ENCODE results near the gene FNDC4. TPM values are rescaled to one million over a fixed set of nuclear protein-coding genes. Genes with fewer than 3 reads are reported as not detected.

Gene FNDC4
- total RNA-seq, 2 experiments from 2014 or later = not detected

DNA sequence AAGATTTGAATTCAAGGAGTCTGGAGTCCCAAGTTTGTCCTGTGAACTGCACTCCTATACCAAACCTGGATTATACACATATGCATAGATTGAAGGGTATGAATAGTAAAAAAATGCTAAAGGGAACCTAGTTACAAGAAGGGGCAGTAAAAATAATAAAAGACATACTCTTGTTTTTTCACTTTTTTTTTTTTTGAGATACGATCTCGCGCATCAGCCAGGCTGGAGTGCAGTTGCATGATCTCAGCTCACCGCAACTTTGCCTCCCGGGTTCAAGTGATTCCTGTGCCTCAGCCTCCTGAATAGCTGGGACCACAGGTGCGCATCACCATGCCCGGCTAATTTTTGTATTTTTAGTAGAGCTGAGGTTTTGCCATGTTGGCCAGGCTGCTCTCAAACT is 30.6 kb downstream of the FNDC4 start:
- H3K4me1 ChIP-seq (ENCODE audit: insufficient read depth, low read length, poor library complexity, severe bottlenecking) = no peaks in the 10 kb centered on the region
- no peak overlapping the region for H3K4me2 ChIP-seq (ENCODE audit: low read length)
- intact Hi-C loops (cut with micrococcal nuclease; ENCODE audit: unreplicated experiment) = no loop called here
- no peaks in the 10 kb centered on the region for H3K36me3 ChIP-seq (ENCODE audit: insufficient read depth, low read length)
- H3K79me2 ChIP-seq (ENCODE audit: insufficient read depth, low read depth, low read length) = no peaks in the 10 kb centered on the region
- no peaks in the 10 kb centered on the region for H3K9me3 ChIP-seq (ENCODE audit: low read length)
- no peaks in the 10 kb centered on the region for H4K20me1 ChIP-seq (ENCODE audit: insufficient read depth, low read length)
- H3K4me3 ChIP-seq (ENCODE audit: low read depth, low read length, poor library complexity, severe bottlenecking) = no peak overlapping the region
- no peak for DNase-seq (ENCODE audit: low spot score)
- H2AFZ ChIP-seq (ENCODE audit: low read length) = no peak overlapping the region
- no peak for TF ChIP-seq CTCF (conservative IDR thresholded peaks at IDR 0.05; ENCODE audit: low read length)
- TF ChIP-seq EZH2phosphoT487 (IDR thresholded peaks at IDR 0.05; ENCODE audit: borderline replicate concordance, low read depth, low read length) = no peak
- BruUV-seq (replicated peaks) = no TSS peak
- POLR2A ChIA-PET = no interaction called here
- H3K27ac ChIP-seq (ENCODE audit: low read depth, low read length, poor library complexity, severe bottlenecking) = no peak overlapping the region
- CTCF ChIA-PET (ENCODE audit: unreplicated experiment) = no interaction called here
- no peaks in the 10 kb centered on the region for H3K9me2 ChIP-seq (ENCODE audit: insufficient read depth, low read length)

DNA sequence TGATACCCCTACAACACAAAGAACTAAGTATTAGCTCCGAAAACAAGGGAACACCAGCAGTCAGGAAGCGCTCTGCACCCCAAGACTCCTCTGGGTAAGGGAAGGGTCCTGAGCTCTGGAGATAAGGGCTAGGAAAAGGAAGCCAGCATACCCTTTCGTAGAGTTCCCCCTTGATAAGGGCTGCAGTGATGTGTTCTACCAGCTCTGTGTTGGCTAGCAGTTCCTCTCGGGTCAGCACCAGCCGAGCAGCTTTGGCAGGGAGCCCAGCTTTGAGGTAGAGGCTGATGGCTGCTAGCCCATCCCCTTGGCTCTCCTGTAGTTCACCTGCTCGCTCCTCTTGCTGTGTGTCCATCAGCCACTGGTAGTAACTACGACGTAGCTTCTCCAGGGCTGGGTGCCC is 33.9 kb downstream of the FNDC4 start:
- Histone ChIP-seq H3K79me2 (ENCODE audit: insufficient read depth, low read depth, low read length) (no peaks in the 10 kb centered on the region), H3K36me3 (ENCODE audit: insufficient read depth, low read length) (no peaks in the 10 kb centered on the region), H3K9me2 (ENCODE audit: insufficient read depth, low read length) (no peaks in the 10 kb centered on the region), H3K4me3 (ENCODE audit: low read depth, low read length, poor library complexity, severe bottlenecking) (no peak overlapping the region), H3K4me2 (ENCODE audit: low read length) (no peak overlapping the region), H2AFZ (ENCODE audit: low read length) (no peak overlapping the region), H4K20me1 (ENCODE audit: insufficient read depth, low read length) (no peaks in the 10 kb centered on the region), H3K27ac (ENCODE audit: low read depth, low read length, poor library complexity, severe bottlenecking) (no peak overlapping the region), H3K9me3 (ENCODE audit: low read length) (no peaks in the 10 kb centered on the region), H3K4me1 (ENCODE audit: insufficient read depth, low read length, poor library complexity, severe bottlenecking) (no peaks in the 10 kb centered on the region)
- no peak for TF ChIP-seq EZH2phosphoT487 (IDR thresholded peaks at IDR 0.05; ENCODE audit: borderline replicate concordance, low read depth, low read length)
- TF ChIP-seq CTCF (conservative IDR thresholded peaks at IDR 0.05; ENCODE audit: low read length) = no peak
- CTCF ChIA-PET (ENCODE audit: unreplicated experiment) = no interaction called here
- no peak for DNase-seq (ENCODE audit: low spot score)
- no TSS peak for BruUV-seq (replicated peaks)
- POLR2A ChIA-PET = interaction anchor here (1.5 kb wide), 1 partner anchor 9 kb away, joined by 3 read pairs; no protein-coding TSS in a partner anchor
- intact Hi-C loops (cut with micrococcal nuclease; ENCODE audit: unreplicated experiment) = no loop called here

DNA sequence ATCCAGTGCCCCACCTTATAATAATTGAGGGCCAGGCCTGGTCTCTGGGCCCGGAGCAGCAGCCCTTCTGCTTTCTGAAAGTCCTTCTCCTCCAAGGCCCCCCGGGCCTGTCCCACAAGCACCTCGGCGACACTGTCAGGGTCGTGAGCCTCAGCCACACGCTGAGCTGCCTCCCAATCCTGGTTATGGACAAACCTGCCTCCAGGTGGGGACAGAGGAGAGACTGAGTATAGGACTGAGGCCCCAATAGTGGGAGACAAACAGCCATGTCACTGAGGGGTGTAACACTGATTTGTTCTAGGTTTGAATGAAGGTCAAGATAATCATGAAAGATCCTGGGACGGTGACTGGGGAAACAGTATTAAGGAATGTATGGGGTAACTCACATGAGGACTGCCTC is 41.0 kb downstream of the FNDC4 start:
- BruUV-seq (replicated peaks) = no TSS peak
- Histone ChIP-seq H3K27ac (ENCODE audit: low read depth, low read length, poor library complexity, severe bottlenecking) (no peak overlapping the region), H3K36me3 (ENCODE audit: insufficient read depth, low read length) (no peaks in the 10 kb centered on the region), H3K79me2 (ENCODE audit: insufficient read depth, low read depth, low read length) (no peaks in the 10 kb centered on the region), H3K9me3 (ENCODE audit: low read length) (no peaks in the 10 kb centered on the region), H3K4me2 (ENCODE audit: low read length) (no peak overlapping the region), H3K4me1 (ENCODE audit: insufficient read depth, low read length, poor library complexity, severe bottlenecking) (no peaks in the 10 kb centered on the region), H3K4me3 (ENCODE audit: low read depth, low read length, poor library complexity, severe bottlenecking) (no peak overlapping the region), H4K20me1 (ENCODE audit: insufficient read depth, low read length) (no peaks in the 10 kb centered on the region), H2AFZ (ENCODE audit: low read length) (no peak overlapping the region), H3K9me2 (ENCODE audit: insufficient read depth, low read length) (no peaks in the 10 kb centered on the region)
- no peak for TF ChIP-seq CTCF (conservative IDR thresholded peaks at IDR 0.05; ENCODE audit: low read length)
- DNase-seq (ENCODE audit: low spot score) = no peak
- intact Hi-C loops (cut with micrococcal nuclease; ENCODE audit: unreplicated experiment) = no loop called here
- POLR2A ChIA-PET = no interaction called here
- CTCF ChIA-PET (ENCODE audit: unreplicated experiment) = no interaction called here

Data from OCI-LY7 (cell line).